ENCODE results near the gene LGALS12. TPM values are rescaled to one million over a fixed set of nuclear protein-coding genes. Genes with fewer than 3 reads are reported as not detected.

The LGALS12 gene
- total RNA-seq, 2 experiments from 2014 or later: not detected

- Histone ChIP-seq H3K9me3 (ENCODE audit: low read length) (no peaks in the 10 kb centered on the region), H3K27ac (ENCODE audit: low read depth, low read length, poor library complexity, severe bottlenecking) (no peak overlapping the region), H3K9me2 (ENCODE audit: insufficient read depth, low read length) (no peaks in the 10 kb centered on the region), H3K4me1 (ENCODE audit: insufficient read depth, low read length, poor library complexity, severe bottlenecking) (no peaks in the 10 kb centered on the region), H3K36me3 (ENCODE audit: insufficient read depth, low read length) (no peaks in the 10 kb centered on the region), H4K20me1 (ENCODE audit: insufficient read depth, low read length) (no peaks in the 10 kb centered on the region), H3K4me2 (ENCODE audit: low read length) (no peak overlapping the region), H3K4me3 (ENCODE audit: low read depth, low read length, poor library complexity, severe bottlenecking) (no peak overlapping the region), H2AFZ (ENCODE audit: low read length) (no peak overlapping the region), H3K79me2 (ENCODE audit: insufficient read depth, low read depth, low read length) (no peaks in the 10 kb centered on the region)
- no peak for DNase-seq (ENCODE audit: low spot score)
- no TSS peak for BruUV-seq (replicated peaks)
- intact Hi-C loops (cut with micrococcal nuclease; ENCODE audit: unreplicated experiment): no loop called here
- ChIA-PET POLR2A (no interaction called here), CTCF (ENCODE audit: unreplicated experiment) (no interaction called here)
- TF ChIP-seq CTCF (conservative IDR thresholded peaks at IDR 0.05; ENCODE audit: low read length) (no peak), EZH2phosphoT487 (IDR thresholded peaks at IDR 0.05; ENCODE audit: borderline replicate concordance, low read depth, low read length) (no peak)
These were observed 35.6 kb upstream of the LGALS12 start for GRCh38 chr11:63470311-63470710.

DNA sequence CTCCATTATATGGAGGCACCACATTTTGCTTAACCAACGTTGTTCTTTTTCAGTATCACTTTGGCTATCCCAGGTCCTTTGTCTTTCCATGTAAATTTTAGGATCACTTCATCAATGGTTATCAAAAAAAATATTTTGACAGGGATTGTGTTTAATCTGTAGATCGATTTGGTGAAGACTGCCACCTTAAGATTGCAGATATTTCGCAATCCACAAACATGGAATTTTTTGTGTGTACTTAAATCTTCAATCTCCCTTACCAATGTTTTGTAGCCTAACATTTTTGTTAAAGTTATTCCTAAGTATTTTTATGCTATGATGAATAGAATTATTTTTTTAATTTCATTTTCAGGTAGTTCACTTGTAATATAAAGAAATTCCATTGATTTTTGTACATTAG lies 33.5 kb upstream of the LGALS12 start:
- Histone ChIP-seq H3K4me3 (ENCODE audit: low read depth, low read length, poor library complexity, severe bottlenecking) (no peak overlapping the region), H3K4me1 (ENCODE audit: insufficient read depth, low read length, poor library complexity, severe bottlenecking) (no peaks in the 10 kb centered on the region), H3K4me2 (ENCODE audit: low read length) (no peak overlapping the region), H3K9me2 (ENCODE audit: insufficient read depth, low read length) (no peaks in the 10 kb centered on the region), H3K79me2 (ENCODE audit: insufficient read depth, low read depth, low read length) (no peaks in the 10 kb centered on the region), H4K20me1 (ENCODE audit: insufficient read depth, low read length) (no peaks in the 10 kb centered on the region), H3K27ac (ENCODE audit: low read depth, low read length, poor library complexity, severe bottlenecking) (no peak overlapping the region), H3K36me3 (ENCODE audit: insufficient read depth, low read length) (no peaks in the 10 kb centered on the region), H3K9me3 (ENCODE audit: low read length) (no peaks in the 10 kb centered on the region), H2AFZ (ENCODE audit: low read length) (no peak overlapping the region)
- intact Hi-C loops (cut with micrococcal nuclease; ENCODE audit: unreplicated experiment): no loop called here
- no TSS peak for BruUV-seq (replicated peaks)
- TF ChIP-seq CTCF (conservative IDR thresholded peaks at IDR 0.05; ENCODE audit: low read length): no peak
- ChIA-PET CTCF (ENCODE audit: unreplicated experiment) (no interaction called here), POLR2A (no interaction called here)
- DNase-seq (ENCODE audit: low spot score): no peak

GRCh38 chr11:63476618-63477017 lies 29.3 kb upstream of the LGALS12 start:
- Histone ChIP-seq H3K36me3 (ENCODE audit: insufficient read depth, low read length) (no peaks in the 10 kb centered on the region), H3K4me2 (ENCODE audit: low read length) (no peak overlapping the region), H2AFZ (ENCODE audit: low read length) (no peak overlapping the region), H3K9me2 (ENCODE audit: insufficient read depth, low read length) (no peaks in the 10 kb centered on the region), H3K79me2 (ENCODE audit: insufficient read depth, low read depth, low read length) (no peaks in the 10 kb centered on the region), H3K9me3 (ENCODE audit: low read length) (no peaks in the 10 kb centered on the region), H3K27ac (ENCODE audit: low read depth, low read length, poor library complexity, severe bottlenecking) (no peak overlapping the region), H3K4me1 (ENCODE audit: insufficient read depth, low read length, poor library complexity, severe bottlenecking) (no peaks in the 10 kb centered on the region), H4K20me1 (ENCODE audit: insufficient read depth, low read length) (no peaks in the 10 kb centered on the region), H3K4me3 (ENCODE audit: low read depth, low read length, poor library complexity, severe bottlenecking) (no peak overlapping the region)
- ChIA-PET POLR2A (no interaction called here), CTCF (ENCODE audit: unreplicated experiment) (no interaction called here)
- no TSS peak for BruUV-seq (replicated peaks)
- no peak for DNase-seq (ENCODE audit: low spot score)
- TF ChIP-seq CTCF (conservative IDR thresholded peaks at IDR 0.05; ENCODE audit: low read length) (no peak), EZH2phosphoT487 (IDR thresholded peaks at IDR 0.05; ENCODE audit: borderline replicate concordance, low read depth, low read length) (no peak)
- intact Hi-C loops (cut with micrococcal nuclease; ENCODE audit: unreplicated experiment): no loop called here

All from OCI-LY7 (cell line).